Breast epithelium (tissue), 4 donors: ENCODE measurements around the gene SMAP1. TPM values are rescaled to one million over a fixed set of nuclear protein-coding genes. Genes with fewer than 3 reads are reported as not detected.

Experiments
- DNase-seq, 2 donors: peaks; one replicate each; pipeline ENCODE4 v3.0.0-alpha.2; 2019; ENCODE audit warnings: low spot score in 2 of 2
- H3K27ac ChIP-seq, 2 donors: fragments of 200-600 bp; sonication (generic) in 1 of 2; one replicate each; pipeline ENCODE4 v1.5.1; 2016 to 2019; ENCODE audit warnings: mild to moderate bottlenecking in 1 of 2
- H3K27me3 ChIP-seq, 2 donors: fragments of 200-600 bp; sonication (generic) in 1 of 2; one replicate each; pipeline versions ENCODE4 v1.5.1 to v1.6.0; 2017 to 2019; ENCODE audit warnings: control low read depth in 1 of 2, mild to moderate bottlenecking in 1 of 2
- H3K36me3 ChIP-seq: fragments of 200-600 bp; one replicate; pipeline ENCODE4 v1.5.1; 2019
- H3K4me1 ChIP-seq, 2 donors: fragments of 200-600 bp; sonication (generic); one replicate each; pipeline ENCODE4 v1.5.1; 2016 to 2019; ENCODE audit warnings: control low read depth in 1 of 2
- H3K4me3 ChIP-seq, 3 donors: fragments of 200-600 bp; sonication (generic); 1 replicate in 2 of 3; 2 replicates in 1 of 3; pipeline ENCODE4 v1.5.1; 2016 to 2019; ENCODE audit warnings: mild to moderate bottlenecking in 3 of 3, moderate library complexity in 2 of 3
- H3K9me3 ChIP-seq, 2 donors: fragments of 200-600 bp; sonication (generic) in 1 of 2; one replicate each; pipeline ENCODE4 v1.5.1; 2016 to 2019; ENCODE audit warnings: control low read depth in 1 of 2
- POLR2A ChIP-seq: fragments of 450-650 bp; IDR thresholded peaks from one replicate; pipeline ENCODE4 v1.6.1; 2016; ENCODE audit warnings: antibody characterized with exemption, mild to moderate bottlenecking, moderate library complexity
- POLR2AphosphoS5 ChIP-seq, 3 donors: sonication (generic); formaldehyde crosslinking; IDR thresholded peaks; one replicate each; pipeline ENCODE4 v1.6.1; 2017; ENCODE audit warnings: antibody characterized with exemption in 3 of 3
- intact Hi-C: fragments of 100-400 bp; cut with DNase I; formaldehyde crosslinking; loops from one replicate; pipeline ENCODE4 v1.15.1; 2023; ENCODE audit warnings: low total_unique reads
- total RNA-seq, 3 donors: library from RNA; depleted of rRNA; stranded (reverse); fragments of >200 nt; gene quantifications; one replicate each; pipeline ENCODE4 v1.1.0, GENCODE V29; 2016
- TF ChIP-seq, protein P1 (sequence below), 3 donors: fragments of 450-650 bp; IDR thresholded peaks; one replicate each; pipeline ENCODE4 v1.5.1; 2016 to 2017; ENCODE audit warnings: antibody characterized with exemption in 3 of 3, mild to moderate bottlenecking in 3 of 3, moderate library complexity in 3 of 3

Gene SMAP1
- total RNA-seq, 3 donors from 2014 or later = 22.0 to 36.6 (median 27.1) TPM

DNA sequence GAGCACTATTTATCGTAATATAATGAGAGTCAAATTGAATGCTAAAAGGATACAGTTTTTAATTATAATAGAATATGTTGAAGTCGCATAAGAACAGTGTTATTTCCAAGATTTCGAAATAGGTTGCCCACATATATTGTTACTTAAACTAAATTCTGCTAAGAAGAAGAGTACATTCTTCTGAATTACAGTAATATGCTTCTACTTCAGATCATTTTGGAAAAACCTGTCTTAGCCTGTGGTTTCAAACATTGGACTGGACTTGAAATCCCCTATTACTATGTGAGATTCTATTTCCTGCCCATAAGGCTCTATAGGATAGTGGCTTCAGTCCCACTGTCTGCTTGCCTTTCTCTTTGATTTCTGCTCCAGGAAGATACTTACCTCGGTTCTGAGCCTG, 152.0 kb downstream of the SMAP1 start:
- H3K36me3 ChIP-seq = no peaks in the 10 kb centered on the region
- intact Hi-C loops = no loop called here
- no peak overlapping the region for H3K27ac ChIP-seq
- DNase-seq = no peak
- no peaks in the 10 kb centered on the region for H3K4me1 ChIP-seq
- peaks cover 0 to 8% of the 10 kb centered on the region in 2 donors for H3K9me3 ChIP-seq
- no peaks in the 10 kb centered on the region for H3K27me3 ChIP-seq
- TF ChIP-seq, protein P1, sequence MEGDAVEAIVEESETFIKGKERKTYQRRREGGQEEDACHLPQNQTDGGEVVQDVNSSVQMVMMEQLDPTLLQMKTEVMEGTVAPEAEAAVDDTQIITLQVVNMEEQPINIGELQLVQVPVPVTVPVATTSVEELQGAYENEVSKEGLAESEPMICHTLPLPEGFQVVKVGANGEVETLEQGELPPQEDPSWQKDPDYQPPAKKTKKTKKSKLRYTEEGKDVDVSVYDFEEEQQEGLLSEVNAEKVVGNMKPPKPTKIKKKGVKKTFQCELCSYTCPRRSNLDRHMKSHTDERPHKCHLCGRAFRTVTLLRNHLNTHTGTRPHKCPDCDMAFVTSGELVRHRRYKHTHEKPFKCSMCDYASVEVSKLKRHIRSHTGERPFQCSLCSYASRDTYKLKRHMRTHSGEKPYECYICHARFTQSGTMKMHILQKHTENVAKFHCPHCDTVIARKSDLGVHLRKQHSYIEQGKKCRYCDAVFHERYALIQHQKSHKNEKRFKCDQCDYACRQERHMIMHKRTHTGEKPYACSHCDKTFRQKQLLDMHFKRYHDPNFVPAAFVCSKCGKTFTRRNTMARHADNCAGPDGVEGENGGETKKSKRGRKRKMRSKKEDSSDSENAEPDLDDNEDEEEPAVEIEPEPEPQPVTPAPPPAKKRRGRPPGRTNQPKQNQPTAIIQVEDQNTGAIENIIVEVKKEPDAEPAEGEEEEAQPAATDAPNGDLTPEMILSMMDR (IDR thresholded peaks at IDR 0.05) = no peak
- TF ChIP-seq POLR2A (no peak), POLR2AphosphoS5 (IDR thresholded peaks at IDR 0.05) (no peak)
- no peak overlapping the region for H3K4me3 ChIP-seq

GRCh38 chr6:70820778-70821177, 153.1 kb downstream of the SMAP1 start:
- H3K27ac ChIP-seq = no peak overlapping the region
- intact Hi-C loops = no loop called here
- TF ChIP-seq, protein P1 (IDR thresholded peaks at IDR 0.05) = no peak
- TF ChIP-seq POLR2AphosphoS5 (IDR thresholded peaks at IDR 0.05) (no peak), POLR2A (no peak)
- H3K27me3 ChIP-seq = no peaks in the 10 kb centered on the region
- H3K36me3 ChIP-seq = no peaks in the 10 kb centered on the region
- no peak for DNase-seq
- H3K9me3 ChIP-seq = peaks cover 0 to 8% of the 10 kb centered on the region in 2 donors
- H3K4me1 ChIP-seq = no peaks in the 10 kb centered on the region
- no peak overlapping the region for H3K4me3 ChIP-seq

- TF ChIP-seq POLR2A = no peak
- TF ChIP-seq, protein P1 (IDR thresholded peaks at IDR 0.05) = no peak
- no peak for TF ChIP-seq POLR2AphosphoS5 (IDR thresholded peaks at IDR 0.05)
Measured at GRCh38 chr6:70821751-70822150, 154.1 kb downstream of the SMAP1 start.

GRCh38 chr6:70823651-70824050, 156.0 kb downstream of the SMAP1 start:
- no peak for DNase-seq
- Histone ChIP-seq H3K27ac (no peak overlapping the region), H3K9me3 (peaks cover 0 to 8% of the 10 kb centered on the region in 2 donors), H3K4me1 (no peaks in the 10 kb centered on the region), H3K36me3 (no peaks in the 10 kb centered on the region), H3K27me3 (no peaks in the 10 kb centered on the region), H3K4me3 (no peak overlapping the region)
- intact Hi-C loops = no loop called here
- TF ChIP-seq POLR2A (no peak), POLR2AphosphoS5 (IDR thresholded peaks at IDR 0.05) (no peak)
- TF ChIP-seq, protein P1 (IDR thresholded peaks at IDR 0.05) = no peak

More at GRCh38 chr6:70821751-70822150, 154.1 kb downstream of the SMAP1 start:
- Histone ChIP-seq H3K4me3 (no peak overlapping the region), H3K9me3 (peaks cover 0 to 8% of the 10 kb centered on the region in 2 donors), H3K27me3 (no peaks in the 10 kb centered on the region), H3K36me3 (no peaks in the 10 kb centered on the region), H3K27ac (no peak overlapping the region), H3K4me1 (no peaks in the 10 kb centered on the region)
- DNase-seq = no peak
- intact Hi-C loops = no loop called here

DNA sequence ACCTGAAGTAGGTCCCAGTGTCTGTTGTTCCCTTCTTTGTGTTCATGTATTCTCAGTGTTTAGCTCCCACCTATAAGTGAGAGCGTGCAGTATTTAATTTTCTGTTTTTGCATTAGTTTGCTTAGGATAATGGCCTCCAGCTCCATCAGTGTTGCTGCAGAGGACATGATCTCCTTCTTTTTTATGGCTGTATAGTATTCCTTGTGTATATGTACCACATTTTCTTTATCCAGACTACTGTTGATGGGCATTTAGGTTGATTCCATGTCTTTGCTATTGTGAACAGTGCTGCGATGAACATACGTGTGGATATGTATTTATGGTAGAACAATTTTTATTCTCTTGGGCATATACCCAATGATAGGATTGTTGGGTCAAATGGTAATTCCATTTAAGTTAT, 163.7 kb downstream of the SMAP1 start:
- no peak for DNase-seq
- intact Hi-C loops = no loop called here

More for the DNA sequence above, 163.7 kb downstream of the SMAP1 start:
- Histone ChIP-seq H3K36me3 (no peaks in the 10 kb centered on the region), H3K27me3 (no peaks in the 10 kb centered on the region), H3K27ac (no peak overlapping the region), H3K4me3 (no peak overlapping the region), H3K9me3 (no peaks in the 10 kb centered on the region), H3K4me1 (no peaks in the 10 kb centered on the region)
- TF ChIP-seq, protein P1 (IDR thresholded peaks at IDR 0.05) = no peak
- TF ChIP-seq POLR2AphosphoS5 (IDR thresholded peaks at IDR 0.05) (no peak), POLR2A (no peak)
